Islet precursor cell (in vitro differentiated cells): ENCODE measurements around the gene MCFD2.

Experiments
- DNase-seq: peaks from one replicate; pipeline ENCODE4 v3.0.0-alpha.2; 2018

The MCFD2 gene

GRCh38 chr2:46915281-46915810 lies at the start of gene MCFD2:
Gene MCFD2, minus strand, starts transcription at chr2:46915806. Its CDS starts 6,635 bp downstream, at chr2:46909171.
- no peak for DNase-seq

DNA sequence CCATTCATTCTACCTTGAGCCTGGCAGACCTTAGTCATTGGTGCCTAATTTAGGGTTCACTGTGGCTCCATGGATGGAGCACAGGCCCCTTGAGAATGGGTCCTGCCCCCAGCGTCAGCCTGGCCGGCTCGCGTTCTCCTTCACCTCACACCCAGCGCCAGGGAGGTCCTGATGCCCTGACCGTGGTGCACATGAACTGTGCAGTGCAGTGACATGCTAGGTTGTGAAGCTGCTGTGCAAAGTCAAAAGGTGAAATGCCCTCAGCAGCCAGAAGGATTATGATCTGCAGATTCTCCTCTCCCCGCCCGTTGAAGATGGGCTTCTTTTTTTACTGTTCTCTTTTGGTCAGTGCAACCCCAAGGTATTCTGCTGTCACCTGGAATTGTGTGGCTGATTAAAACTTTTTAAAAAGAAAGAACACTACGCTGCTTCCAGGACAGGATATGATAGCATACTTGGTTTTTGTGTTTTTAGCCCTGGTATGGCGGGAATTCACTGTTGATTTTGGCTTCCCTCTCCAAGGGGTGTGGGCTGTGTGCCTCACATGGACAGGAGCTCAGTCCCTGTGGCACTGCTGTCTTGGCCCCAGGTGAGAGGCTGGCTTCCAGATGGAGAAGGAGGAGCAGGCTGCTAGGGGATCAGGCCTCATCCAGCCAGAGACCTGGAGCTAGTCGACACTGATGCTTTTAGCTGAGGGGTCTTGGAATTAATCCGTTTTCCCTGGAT lies 49.4 kb upstream of the MCFD2 start:
- DNase-seq: no peak

DNA sequence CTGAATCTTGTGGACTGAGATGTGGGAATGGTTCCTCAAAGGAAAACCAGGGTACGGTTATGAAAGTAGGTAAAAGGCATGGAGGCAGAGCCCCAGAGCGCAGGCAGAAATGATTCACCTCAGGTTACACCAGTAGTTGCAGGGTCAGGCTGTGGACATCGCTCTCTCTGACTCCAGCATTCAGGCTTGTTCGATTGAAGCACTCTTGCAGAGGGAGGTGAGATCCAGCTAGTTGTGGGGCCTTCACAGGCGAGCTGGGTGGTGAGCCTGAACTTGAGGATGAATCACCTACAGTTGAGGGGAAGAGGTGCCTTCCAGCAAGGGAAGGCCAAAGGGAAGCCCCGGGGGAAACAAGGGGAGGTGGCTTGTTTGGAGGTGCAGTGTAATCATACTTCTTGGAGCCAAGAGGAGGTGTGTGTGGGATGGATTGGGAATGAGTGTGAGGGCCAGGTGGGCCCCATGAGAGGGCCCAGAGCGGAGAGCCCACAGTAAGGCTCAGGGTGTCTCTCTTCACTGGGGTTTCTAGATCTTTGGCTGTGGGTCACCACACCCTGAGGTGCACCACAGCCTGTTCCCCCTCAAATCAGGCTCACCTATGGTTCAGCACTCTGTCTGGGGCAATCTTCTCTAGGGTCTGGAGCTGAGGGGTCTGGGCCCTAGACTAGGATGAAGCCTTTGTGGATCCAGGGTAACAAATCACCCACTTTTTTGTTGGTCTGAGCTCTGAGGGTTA lies 48.5 kb upstream of the MCFD2 start:
- DNase-seq: no peak

GRCh38 chr2:46963210-46963609 lies 47.6 kb upstream of the MCFD2 start:
- no peak for DNase-seq

- no peak for DNase-seq
Measured at GRCh38 chr2:46962751-46963150, 47.1 kb upstream of the MCFD2 start.

DNA sequence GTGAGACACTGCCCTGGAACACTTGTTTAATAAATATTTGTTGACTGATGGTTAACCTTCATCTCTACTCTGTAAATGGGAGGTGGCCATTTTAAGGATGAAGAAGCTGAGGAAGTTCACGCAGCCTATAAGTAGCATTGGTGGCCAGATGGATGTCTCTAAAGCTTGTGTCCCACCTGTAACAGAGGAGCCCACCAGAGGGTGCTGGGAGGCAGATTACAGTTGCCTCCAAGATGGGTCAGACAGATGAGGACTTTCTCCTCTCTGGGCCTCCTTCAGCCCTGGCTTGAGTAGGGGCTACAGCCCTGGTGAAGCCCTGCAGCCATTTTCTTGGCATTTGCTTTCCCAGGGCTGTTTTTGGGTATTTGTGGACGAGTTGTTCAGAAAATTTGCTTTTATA lies 45.0 kb upstream of the MCFD2 start:
- no peak for DNase-seq

DNA sequence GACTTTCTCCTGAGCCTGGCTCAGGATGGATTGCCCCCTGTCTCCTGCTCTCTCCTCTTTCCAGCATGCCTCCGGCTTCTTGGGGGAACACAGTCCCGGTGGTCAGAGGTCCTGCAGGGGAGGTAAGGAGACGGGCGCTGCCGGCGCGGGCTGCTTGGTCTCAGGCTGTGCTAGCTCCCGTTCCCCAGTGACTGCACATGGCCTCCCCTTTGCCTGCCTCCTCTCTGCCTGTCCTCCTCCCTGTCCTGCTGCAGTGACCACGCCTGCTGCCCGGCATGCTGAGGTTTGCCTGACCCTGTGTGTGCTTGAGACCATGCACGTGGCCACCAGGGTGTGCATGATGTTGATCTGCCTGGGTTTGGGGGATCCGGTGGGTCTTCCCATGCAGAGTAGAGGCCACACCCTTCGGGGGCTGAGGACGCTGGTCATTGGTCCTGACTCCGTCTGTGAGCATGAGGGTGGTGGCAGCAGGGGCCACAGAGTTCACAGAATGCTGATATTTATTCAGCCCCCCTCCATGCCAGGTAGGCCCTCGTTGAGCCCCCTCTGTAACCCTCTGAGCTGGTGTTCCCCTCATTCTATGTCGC lies 42.9 kb upstream of the MCFD2 start:
- no peak for DNase-seq

GRCh38 chr2:46956981-46957531 lies 41.5 kb upstream of the MCFD2 start:
- no peak for DNase-seq

- no peak for DNase-seq
Measured at GRCh38 chr2:46955764-46956163, 40.2 kb upstream of the MCFD2 start.

DNA sequence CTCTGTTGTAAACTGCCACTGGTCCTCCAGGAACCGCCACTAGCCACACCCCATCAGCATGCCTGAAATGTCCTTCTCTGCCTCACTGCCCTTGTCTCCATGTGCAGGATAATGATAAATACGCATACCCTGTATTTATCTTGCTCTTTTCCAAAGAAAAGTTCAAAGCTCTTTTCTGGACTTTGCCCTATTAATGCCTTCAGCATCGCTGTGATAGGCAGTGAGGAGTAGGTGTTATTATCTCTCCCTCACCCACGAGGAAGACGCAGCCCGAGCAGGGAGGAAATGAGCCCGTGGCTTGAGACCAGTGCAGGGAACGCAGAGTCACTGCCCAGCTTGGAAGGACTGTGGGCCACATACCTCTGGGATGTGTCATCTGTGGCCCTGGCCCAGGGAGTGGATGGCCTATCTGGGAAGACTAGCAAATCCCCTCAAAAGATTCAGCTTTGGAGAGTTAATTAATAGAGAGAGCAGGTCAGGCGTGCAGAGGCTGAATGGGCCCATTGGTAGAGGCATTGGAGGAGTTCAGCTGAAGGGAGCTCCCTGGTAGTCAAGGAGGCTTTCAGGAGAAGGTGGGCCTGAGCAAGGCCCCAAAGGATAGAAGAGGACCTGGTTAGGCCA lies 39.5 kb upstream of the MCFD2 start:
- DNase-seq: peak; percentile 98

GRCh38 chr2:46952171-46952570 lies 36.6 kb upstream of the MCFD2 start:
- DNase-seq: no peak

DNA sequence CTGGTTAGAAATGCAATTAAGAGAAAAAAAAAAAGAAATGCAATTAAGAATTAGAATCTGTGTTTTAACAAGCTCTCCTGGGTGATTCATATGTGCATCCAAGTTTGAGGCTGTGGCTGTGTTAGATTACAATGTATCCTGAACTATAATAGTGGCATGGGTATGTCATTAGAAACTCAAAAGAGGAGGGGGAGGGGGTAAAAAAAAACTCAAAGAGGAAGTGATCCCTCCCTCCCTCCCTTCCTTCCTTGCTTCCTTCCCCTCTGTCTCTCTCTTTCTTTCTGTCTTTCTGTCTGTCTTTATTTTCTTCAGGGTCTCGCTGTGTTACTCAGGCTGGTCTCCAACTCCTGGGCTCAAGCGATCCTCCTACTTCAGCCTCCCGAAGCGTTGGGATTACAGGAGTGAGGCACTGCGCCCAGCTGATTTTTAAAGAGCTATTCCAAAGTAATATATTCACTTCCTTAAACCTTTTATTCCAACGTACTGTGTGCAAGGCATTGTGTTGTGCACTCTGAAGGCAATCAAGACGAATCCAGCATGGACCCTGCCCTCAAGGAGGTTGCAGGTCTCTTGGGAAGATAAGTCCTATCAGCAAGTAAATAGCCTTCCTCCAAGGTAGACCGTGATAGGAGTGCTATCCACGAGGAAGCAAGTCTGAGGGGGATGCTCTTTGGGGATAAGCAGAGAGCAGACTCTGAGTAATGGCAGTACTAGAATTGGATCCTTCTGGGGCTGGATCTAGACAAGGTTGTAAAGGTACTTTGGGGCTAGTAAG lies 35.9 kb upstream of the MCFD2 start:
- DNase-seq: no peak

- DNase-seq: peak; percentile 65
Measured at GRCh38 chr2:46950314-46950713, 34.7 kb upstream of the MCFD2 start.

DNA sequence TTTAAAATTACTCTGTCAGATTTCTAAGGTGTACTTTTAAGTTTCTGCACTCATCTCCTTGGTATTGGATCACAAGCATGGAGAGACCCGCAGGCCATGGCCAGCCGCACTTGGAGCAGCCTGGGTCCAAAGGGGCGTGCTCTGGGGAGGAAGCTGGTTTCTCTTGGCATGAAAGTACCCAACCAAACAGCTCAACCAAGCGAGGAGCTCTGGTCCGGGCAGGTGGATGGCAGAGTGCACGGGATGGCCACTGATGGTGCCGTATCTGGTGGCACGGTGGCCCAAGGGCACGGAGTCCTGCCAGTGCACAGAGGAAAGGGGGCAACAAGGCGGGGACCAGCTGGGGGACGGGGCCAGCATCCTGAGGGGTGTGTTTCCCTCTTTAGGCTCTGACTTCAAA lies 32.2 kb upstream of the MCFD2 start:
- no peak for DNase-seq

DNA sequence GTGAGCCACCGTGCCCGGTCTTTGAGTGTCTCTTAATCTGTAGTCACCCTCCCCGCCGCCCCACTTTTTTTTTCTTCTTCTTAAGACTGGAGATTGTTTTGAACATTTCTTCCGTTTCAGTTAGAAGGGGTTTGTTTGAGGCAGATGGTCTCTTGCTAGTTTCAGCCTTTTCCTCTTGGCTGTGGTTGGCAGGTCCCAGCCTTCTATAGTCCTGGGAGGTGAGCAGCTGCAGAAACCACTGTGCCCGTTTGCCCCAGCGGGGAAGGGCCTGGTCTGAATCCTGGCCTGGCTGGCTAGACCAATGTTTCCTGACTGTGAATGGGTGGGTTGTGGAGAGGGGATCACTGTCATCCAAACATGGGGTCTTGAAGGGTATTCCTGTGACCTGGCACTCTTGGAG lies 30.1 kb upstream of the MCFD2 start:
- no peak for DNase-seq

DNA sequence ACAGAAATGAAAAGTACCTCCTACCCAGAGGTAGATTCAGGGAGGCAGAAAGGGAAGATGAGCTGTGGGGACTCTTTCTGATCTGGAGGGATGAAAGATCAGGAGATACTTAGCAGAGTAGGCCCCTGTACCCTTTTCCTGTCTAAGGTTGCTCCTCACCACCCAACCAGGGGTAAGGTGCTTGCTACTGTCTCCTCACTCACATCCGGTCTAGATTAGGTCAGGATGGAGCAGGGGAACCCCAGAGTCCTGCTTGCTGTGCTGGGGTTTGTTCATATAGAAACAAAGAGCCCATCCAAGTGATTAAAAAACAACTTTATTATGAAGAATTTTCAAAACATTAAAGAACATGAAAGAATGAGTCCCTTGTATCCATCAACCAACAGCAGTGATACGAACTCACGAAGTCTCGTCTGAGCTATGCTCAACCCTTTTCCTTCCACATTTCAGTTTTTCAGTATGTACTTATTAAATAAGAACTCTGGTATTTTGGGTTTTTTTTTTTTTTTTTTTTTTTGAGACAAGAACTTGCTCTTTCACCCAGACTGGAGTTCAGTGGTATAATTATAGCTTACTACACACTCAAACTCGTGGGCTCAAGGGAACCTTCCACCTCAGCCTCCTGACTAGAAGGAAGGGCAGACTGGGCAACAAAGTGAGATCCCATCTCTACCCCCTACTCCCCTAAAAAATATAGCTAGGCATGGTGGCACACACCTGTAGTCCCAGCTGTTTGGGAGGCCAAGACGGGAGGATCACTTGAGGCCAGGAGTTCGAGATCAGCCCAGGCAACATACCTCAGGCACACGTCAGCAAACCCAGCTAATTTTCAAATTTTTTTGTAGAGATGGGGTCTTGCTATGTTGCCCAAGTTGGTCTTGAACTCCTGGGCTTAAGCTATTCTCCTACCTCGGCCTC lies 28.5 kb upstream of the MCFD2 start:
- DNase-seq: no peak

- DNase-seq: no peak
Measured at GRCh38 chr2:46942891-46943626, 27.5 kb upstream of the MCFD2 start.

GRCh38 chr2:46942143-46942526 lies 26.5 kb upstream of the MCFD2 start:
- no peak for DNase-seq

DNA sequence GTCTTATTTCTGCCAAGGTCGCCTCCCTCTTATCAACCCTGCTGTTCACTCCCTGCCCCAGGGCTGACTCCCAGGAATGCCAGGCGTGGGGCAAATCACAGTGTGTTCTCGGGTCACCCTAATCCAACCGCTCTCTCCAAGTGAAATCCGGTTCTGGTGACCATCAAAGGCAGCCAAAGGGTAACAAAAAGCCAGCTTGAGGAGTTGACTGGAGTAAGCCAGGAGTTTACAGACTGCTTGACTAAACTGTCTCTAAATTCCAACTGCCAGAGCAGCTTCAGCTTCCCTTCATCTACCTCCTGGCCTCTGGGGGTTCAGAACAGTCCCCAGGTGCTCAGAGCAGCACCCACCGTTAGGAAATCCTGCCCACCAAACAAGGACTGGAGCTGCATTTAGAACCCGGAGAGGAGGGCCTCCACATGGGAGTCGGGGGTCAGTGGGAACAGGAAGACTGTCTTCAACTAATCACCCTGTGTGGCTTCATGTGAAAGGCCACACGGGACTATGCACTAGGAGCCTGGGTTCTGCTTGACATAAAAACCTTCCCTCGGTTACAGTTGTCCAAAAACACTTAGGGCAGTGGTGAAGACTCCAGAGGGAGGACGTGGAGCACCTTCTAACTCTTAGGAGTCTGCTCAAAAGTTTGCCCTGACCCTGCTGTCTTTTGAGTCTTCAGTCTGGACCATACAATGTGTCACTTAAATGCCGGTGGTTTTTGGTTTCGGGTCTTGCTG lies 24.2 kb upstream of the MCFD2 start:
- DNase-seq: peak; percentile 72

- DNase-seq: no peak
Measured at GRCh38 chr2:46937471-46937901, 21.9 kb upstream of the MCFD2 start.
